Lung (tissue), 12 donors: ENCODE data around the gene PLPPR3. TPM values are rescaled to one million over a fixed set of nuclear protein-coding genes. Genes with fewer than 3 reads are reported as not detected.

Source experiments
- ATAC-seq: fragments of 200-7000 bp; cut with Tn5 transposase; one replicate; pipeline ENCODE4 v1.9.1; 2020; ENCODE audit warnings: moderate number of reproducible peaks; ENCODE audit not compliant: insufficient read depth, low FRiP score
- DNase-seq, 3 donors: peaks; one replicate each; pipeline ENCODE4 v3.0.0-alpha.2; 2013 to 2017
- H3K27ac ChIP-seq, 2 donors: one replicate each; pipeline ENCODE4 v1.5.1; 2013; ENCODE audit warnings: mild to moderate bottlenecking in 2 of 2, moderate library complexity in 2 of 2, control low read depth in 1 of 2, inconsistent platforms in 1 of 2, low read depth in 1 of 2, low read length in 1 of 2
- H3K27me3 ChIP-seq, 3 donors: one replicate each; pipeline ENCODE4 v1.5.1; 2013; ENCODE audit warnings: low read length in 2 of 3; ENCODE audit not compliant: control insufficient read depth in 3 of 3, insufficient read depth in 3 of 3
- H3K36me3 ChIP-seq, 4 donors: one replicate each; pipeline ENCODE4 v1.5.1; 2013; ENCODE audit warnings: low read length in 4 of 4, mild to moderate bottlenecking in 1 of 4, moderate library complexity in 1 of 4; ENCODE audit not compliant: control insufficient read depth in 4 of 4, insufficient read depth in 4 of 4
- H3K4me1 ChIP-seq, 5 donors: one replicate each; pipeline ENCODE4 v1.5.1; 2013; ENCODE audit warnings: low read length in 5 of 5, mild to moderate bottlenecking in 2 of 5, moderate library complexity in 1 of 5; ENCODE audit not compliant: control insufficient read depth in 5 of 5, insufficient read depth in 5 of 5
- H3K4me3 ChIP-seq: one replicate; pipeline ENCODE4 v1.5.1; 2013; ENCODE audit warnings: mild to moderate bottlenecking, control low read depth, moderate library complexity
- H3K9ac ChIP-seq, 2 donors: one replicate each; pipeline ENCODE4 v1.5.1; 2013; ENCODE audit warnings: low read length in 2 of 2, control low read depth in 1 of 2; ENCODE audit not compliant: insufficient read depth in 1 of 2
- H3K9me3 ChIP-seq, 4 donors: one replicate each; pipeline ENCODE4 v1.5.1; 2013; ENCODE audit warnings: low read length in 3 of 4, mild to moderate bottlenecking in 1 of 4, moderate library complexity in 1 of 4; ENCODE audit not compliant: control insufficient read depth in 4 of 4, insufficient read depth in 3 of 4
- WGBS, 2 donors: extraction: QIAGEN DNeasy Blood & Tissue Kit; methylation state at CpG; one replicate each; pipeline ENCODE4 v1.1.7; 2013; 5-methylcytosine and 5-hydroxymethylcytosine counted together
- polyA plus RNA-seq, 2 donors: library from polyadenylated mRNA; stranded (reverse); fragments of 200-250 nt; gene quantifications; one replicate each; pipeline ENCODE4 v1.2.1, GENCODE V29; 2013
- total RNA-seq, 2 donors: library from RNA; depleted of rRNA in 1 of 2; stranded (reverse); fragments of >200 nt in 1 of 2; gene quantifications; one replicate each; pipeline ENCODE4 v1.2.1, GENCODE V29; 2014 to 2021
- TF ChIP-seq, protein P1 (sequence below): IDR thresholded peaks from 2 replicates; pipeline ENCODE4 v1.5.1; 2012; ENCODE audit warnings: mild to moderate bottlenecking; ENCODE audit errors: control extremely low read depth, extremely low read depth
- donor health status: control.
- donor health status: control.
- donor health status: Bipolar disorder and iron deficiency.
- donor health status: healthy.
- donor health status: DM: yes; HTN: yes; CAD: no.

Gene PLPPR3
- total and polyA plus RNA-seq, 4 donors, result 0.91 to 14.1 (median 6.1) TPM

DNA sequence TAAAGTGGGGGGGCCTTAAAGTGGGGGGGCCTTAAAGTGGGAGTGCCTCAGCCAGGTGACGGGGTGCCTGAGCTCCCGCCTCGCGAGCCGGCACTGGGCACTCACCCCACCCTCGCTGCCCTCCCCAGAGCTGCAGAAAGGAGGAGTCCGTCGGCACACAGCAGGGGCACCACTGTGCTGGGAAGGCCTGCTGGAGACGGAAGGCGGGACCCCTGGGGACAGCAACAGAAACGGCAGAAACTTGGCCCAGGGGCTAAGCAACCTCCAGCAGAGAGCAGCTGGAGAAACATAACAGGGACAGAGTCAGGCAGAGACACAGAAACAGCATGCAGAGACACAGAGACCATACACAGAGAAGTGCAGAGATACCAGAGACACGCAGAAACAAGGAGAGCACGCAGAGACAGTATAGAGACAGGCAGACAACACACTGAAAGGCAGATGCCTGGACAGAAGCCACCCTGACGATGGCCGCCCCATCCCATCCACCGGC is 45.6 kb upstream of the PLPPR3 start:
- DNase-seq (peak in 2 of 3 donors; percentile 43 to 47), ATAC-seq (no peak)
- H3K27ac ChIP-seq, result no peak overlapping the region
- H3K4me1 ChIP-seq, result peaks cover 0 to 20% (median 12%) of the 10 kb centered on the region in 5 donors
- H3K4me3 ChIP-seq, result no peak overlapping the region
- 85 to 88% methylated on average over 16 of the region's 16 CpGs for WGBS, 2 donors
- peaks cover 0 to 2% (median 0%) of the 10 kb centered on the region in 3 donors for H3K27me3 ChIP-seq
- TF ChIP-seq, protein P1, sequence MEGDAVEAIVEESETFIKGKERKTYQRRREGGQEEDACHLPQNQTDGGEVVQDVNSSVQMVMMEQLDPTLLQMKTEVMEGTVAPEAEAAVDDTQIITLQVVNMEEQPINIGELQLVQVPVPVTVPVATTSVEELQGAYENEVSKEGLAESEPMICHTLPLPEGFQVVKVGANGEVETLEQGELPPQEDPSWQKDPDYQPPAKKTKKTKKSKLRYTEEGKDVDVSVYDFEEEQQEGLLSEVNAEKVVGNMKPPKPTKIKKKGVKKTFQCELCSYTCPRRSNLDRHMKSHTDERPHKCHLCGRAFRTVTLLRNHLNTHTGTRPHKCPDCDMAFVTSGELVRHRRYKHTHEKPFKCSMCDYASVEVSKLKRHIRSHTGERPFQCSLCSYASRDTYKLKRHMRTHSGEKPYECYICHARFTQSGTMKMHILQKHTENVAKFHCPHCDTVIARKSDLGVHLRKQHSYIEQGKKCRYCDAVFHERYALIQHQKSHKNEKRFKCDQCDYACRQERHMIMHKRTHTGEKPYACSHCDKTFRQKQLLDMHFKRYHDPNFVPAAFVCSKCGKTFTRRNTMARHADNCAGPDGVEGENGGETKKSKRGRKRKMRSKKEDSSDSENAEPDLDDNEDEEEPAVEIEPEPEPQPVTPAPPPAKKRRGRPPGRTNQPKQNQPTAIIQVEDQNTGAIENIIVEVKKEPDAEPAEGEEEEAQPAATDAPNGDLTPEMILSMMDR, result no peak
- no peak overlapping the region for H3K9ac ChIP-seq
- H3K9me3 ChIP-seq, result no peaks in the 10 kb centered on the region
- peaks cover 0 to 33% (median 13%) of the 10 kb centered on the region in 4 donors for H3K36me3 ChIP-seq

DNA sequence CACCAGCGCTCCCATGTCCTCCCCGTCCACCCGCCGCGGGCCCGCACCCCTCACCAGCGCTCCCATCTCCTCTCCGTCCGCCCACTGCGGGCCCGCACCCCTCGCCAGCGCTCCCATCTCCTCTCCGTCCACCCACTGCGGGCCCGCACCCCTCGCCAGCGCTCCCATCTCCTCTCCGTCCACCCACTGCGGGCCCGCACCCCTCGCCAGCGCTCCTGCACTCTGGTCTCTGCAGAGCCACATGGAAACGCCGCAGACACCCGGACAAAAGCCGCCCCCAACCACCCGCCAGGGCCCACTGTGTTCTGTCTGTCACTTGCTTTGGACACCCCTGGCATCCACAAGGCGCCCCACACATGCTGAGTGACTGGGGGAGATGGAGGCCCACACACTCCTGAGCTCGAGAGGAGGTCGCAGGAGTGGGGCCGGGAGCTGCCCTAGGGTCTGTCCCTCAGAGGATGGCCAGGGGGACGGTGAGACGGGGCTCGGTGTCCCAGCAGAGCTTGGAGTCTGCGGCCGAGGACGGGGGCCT is 45.1 kb upstream of the PLPPR3 start:
- DNase-seq (no peak), ATAC-seq (no peak)
- peaks cover 0 to 20% (median 12%) of the 10 kb centered on the region in 5 donors for H3K4me1 ChIP-seq
- no peak overlapping the region for H3K9ac ChIP-seq
- no peak overlapping the region for H3K27ac ChIP-seq
- H3K27me3 ChIP-seq, result peaks cover 0 to 2% (median 0%) of the 10 kb centered on the region in 3 donors
- WGBS, 2 donors, result 85 to 89% methylated on average over 27 to 38 of the region's 38 CpGs
- H3K9me3 ChIP-seq, result no peaks in the 10 kb centered on the region
- no peak overlapping the region for H3K4me3 ChIP-seq
- TF ChIP-seq, protein P1, result no peak
- peaks cover 0 to 30% (median 13%) of the 10 kb centered on the region in 4 donors for H3K36me3 ChIP-seq

DNA sequence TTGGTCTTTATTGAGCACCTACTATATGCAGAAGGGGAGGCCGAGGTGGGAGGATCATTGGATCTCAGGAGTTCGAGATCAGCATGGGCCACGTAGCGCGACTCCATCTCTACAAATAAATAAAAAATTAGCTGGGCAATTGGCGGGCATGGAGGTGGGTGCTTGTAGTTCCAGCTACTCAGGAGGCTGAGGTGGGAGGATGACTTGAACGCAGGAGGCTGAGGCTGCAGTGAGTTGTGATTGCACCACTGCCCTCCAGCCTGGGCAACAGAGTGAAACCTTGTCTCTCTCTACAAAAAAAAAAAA is 41.5 kb upstream of the PLPPR3 start:
- ATAC-seq, result no peak
- Histone ChIP-seq H3K27ac (peak overlapping the region in 1 of 2 donors; percentile 23), H3K4me3 (no peak overlapping the region), H3K9me3 (no peaks in the 10 kb centered on the region), H3K9ac (no peak overlapping the region), H3K27me3 (peaks cover 0 to 12% (median 0%) of the 10 kb centered on the region in 3 donors), H3K4me1 (peaks cover 0 to 13% (median 9%) of the 10 kb centered on the region in 5 donors), H3K36me3 (peaks cover 0 to 11% (median 7%) of the 10 kb centered on the region in 4 donors)
- DNase-seq, result no peak
- WGBS, 2 donors, result 68 to 75% methylated on average over 7 of the region's 7 CpGs
- TF ChIP-seq, protein P1, result no peak
